ENCODE measurements around the gene MAP2K2. TPM values are rescaled to one million over a fixed set of nuclear protein-coding genes. Genes with fewer than 3 reads are reported as not detected.

MAP2K2 gene
- total RNA-seq, 1 donor from 2014 or later, result 135 TPM

GRCh38 chr19:4062419-4063368 is 61.2 kb downstream of the MAP2K2 start:
- intact Hi-C loops (cut with micrococcal nuclease), result loop anchor here (10.0 kb wide), 1 partner anchor 488 kb away; the partner anchor contains the start of gene HMG20B

DNA sequence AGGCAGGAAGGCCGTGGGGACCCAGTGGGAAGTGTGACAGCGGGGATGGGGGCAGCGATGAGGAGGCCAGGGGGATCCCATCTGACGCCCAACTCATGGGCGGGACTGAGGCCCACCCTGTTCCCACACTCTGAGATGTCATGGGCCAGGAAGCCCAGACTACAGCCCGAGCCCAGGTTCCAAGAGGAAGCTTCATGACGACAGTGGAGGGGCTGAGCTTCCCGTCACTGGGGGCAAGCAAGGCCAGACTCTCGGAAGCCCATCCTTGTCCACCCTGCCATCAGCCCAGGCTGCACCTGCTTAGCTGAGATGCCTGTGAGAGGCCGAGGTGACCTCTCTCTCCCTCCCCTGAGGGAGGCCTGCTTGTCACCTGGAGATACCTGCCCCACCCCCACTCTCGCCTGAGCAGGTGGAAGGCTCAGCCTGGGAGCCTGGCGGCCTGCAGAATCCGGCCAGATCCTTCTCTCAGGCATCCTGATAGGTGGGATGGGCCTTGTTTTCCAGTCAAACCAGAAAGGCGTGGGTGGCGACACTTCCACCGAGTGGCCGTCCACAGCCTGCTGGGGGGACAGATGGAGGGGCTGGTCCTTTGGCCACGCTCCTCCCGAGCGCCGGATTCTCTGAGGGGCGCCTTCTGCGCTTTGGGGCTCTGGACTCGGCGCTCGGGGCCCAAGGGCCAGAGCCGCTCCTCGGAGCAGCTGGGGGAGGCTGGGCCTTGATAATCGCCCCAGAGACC is 62.1 kb downstream of the MAP2K2 start:
- intact Hi-C loops (cut with micrococcal nuclease), result loop anchor here (10.0 kb wide), 1 partner anchor 487 kb away; the partner anchor contains the start of gene HMG20B

DNA sequence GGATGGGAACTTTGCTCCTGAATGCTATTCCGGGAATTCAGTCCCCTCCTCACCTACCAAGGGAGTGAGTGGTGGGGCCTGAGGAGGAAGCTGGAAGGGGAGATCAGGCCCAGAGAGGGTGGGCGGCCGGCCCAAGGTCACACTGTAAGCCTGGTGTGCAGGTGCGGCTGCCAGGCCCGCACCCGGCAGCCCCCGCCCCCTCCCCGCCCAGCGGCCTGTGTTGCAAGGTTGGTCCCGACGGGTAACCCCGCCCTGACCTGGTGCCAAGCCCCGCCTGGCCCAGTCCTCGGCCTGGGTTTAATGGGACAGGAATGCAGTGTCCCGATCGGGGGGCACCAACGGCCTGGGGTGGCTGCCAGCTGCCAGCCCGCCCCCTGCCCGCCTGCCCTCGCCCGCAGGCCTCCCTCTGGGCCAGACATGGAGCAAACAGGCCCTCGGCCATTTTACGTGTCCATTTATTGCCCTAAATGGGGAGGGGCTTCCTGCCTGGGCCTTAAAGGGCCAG is 62.7 kb downstream of the MAP2K2 start:
- intact Hi-C loops (cut with micrococcal nuclease), result loop anchor here (10.0 kb wide), 1 partner anchor 486 kb away; the partner anchor contains the start of gene HMG20B

GRCh38 chr19:4060621-4061177 is 63.2 kb downstream of the MAP2K2 start:
- intact Hi-C loops (cut with micrococcal nuclease), result loop anchor here (10.0 kb wide), 1 partner anchor 486 kb away; the partner anchor contains the start of gene HMG20B

DNA sequence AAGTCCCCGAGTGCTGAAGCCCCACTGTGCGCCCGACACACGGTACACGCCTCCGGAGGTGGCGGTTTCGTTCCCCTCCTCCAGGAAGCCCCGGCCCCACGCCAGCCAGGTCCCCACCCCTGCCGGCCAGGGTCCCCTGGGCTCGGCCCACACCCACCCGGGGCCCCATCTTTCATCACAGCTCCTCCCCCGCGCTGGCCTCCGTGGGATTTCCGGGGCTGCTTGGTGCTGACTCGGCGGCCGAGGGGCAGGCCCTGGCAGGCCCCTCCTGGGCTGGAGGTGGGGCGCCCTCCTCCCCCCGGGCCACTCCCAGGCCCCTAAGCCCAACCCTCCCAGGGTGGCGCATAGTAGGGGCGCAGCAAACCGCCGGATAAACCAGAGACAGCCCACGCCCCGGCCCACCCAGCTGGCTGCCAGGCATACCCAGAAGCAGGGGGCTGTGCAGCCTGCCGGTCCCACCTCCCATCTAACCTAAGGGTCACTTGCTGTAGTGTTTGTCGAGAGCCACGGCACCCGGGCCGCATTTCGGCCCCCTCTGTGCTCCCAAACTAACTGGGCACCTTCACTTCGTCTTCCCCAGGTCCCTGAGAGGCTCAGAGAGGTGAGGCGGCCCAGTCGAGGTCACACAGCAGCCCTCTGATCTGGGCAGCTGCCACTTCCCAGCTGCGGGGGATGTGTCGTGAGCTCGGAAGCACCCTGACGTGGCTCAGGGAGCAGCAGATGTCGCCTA is 63.9 kb downstream of the MAP2K2 start:
- intact Hi-C loops (cut with micrococcal nuclease), result loop anchor here (10.0 kb wide), 1 partner anchor 485 kb away; the partner anchor contains the start of gene HMG20B

- intact Hi-C loops (cut with micrococcal nuclease), result no loop called here
These were observed 64.5 kb downstream of the MAP2K2 start for GRCh38 chr19:4059453-4059871.

- intact Hi-C loops (cut with micrococcal nuclease), result no loop called here
These were observed 65.0 kb downstream of the MAP2K2 start for GRCh38 chr19:4058693-4059452.

DNA sequence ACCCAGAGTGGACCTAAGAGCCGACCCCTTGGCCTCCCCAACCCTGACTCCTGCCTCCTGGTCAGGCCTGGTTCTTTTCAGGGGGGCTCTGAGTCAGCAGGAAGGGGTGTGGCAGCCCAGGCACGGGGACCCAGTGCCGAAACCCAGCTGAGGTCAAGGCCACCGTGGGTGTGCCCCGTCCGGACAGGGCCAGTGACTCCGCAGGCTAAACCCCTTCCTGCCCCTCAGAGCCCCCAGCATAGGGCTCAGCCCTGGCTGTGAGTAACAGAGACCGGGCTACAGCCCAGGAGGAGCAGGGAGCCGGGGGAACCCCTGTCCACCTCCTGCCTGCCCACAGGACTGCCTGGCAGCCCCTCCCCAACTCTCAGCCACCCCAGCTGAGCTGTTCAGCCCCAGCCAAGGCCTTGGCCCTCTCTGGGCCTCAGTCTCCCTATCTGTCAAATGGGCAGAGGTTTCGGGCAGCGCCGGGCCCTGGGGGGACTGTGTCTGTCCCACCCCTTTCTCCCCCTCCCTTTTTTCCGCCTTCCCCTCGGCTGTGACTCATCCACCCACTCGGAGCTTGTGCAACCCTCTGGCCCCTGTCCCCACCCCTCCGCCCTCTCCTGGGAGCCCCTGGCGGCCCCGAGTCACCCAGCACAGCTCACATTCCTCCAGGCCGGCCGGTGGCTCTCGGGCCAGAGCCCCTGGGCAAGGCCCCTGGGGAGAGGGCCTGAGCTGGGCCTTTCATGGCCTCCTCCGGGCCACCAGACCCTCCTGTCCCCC is 65.8 kb downstream of the MAP2K2 start:
- intact Hi-C loops (cut with micrococcal nuclease), result no loop called here

DNA sequence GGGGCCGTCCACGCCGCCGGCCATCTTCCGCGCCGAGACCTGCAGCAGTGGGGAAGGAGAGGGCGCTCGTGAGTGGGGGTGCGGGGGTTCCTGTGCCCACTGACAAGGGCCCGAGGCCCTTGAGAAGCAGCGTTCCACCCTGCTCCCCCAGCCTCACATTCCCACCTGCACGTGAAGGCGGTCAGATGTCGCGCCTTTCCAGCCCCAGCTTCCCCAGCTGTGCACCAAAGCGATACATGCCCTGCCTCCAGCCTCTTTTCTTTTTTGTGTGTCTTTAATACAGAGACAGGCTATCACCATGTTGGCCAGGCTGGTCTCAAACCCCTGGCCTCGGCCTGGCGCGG is 68.7 kb downstream of the MAP2K2 start:
- intact Hi-C loops (cut with micrococcal nuclease), result no loop called here

DNA sequence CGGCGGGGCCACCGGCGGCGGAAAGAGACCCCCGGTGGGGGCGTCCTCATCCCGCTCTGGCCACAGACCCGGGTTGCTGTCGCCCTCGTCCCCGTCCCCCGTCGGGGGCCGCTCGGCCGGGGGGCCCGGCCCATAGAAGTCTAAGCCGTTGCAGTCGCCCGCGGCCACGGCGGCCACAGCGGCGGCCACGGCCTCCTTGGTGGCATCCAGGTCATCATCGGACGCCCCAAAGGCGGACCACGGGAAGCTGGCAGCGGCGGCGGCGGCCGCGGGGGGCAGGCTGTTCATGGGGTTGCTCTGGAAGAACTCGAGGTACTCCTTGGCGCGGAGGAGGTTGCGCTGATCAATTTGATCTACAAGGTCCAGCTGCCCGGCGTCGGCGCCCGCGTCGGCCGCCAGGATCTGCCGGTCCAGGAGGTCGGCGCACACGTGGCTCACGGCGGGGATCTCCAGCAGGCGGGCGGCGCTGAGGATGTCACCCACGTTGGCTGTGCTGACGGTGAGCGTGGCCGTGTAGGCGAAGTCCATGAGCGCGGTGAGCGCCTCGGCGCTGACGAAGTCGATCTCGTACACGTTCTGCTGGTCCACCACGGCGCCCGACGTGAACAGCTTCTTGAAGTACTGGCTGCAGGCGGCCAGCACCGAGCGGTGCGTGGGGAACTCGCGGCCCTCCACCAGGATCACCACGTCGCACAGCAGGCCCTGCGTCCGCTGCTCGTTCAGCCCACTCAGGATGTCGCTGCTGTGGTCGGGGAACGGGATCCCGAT is 69.3 kb downstream of the MAP2K2 start:
- intact Hi-C loops (cut with micrococcal nuclease), result no loop called here

DNA sequence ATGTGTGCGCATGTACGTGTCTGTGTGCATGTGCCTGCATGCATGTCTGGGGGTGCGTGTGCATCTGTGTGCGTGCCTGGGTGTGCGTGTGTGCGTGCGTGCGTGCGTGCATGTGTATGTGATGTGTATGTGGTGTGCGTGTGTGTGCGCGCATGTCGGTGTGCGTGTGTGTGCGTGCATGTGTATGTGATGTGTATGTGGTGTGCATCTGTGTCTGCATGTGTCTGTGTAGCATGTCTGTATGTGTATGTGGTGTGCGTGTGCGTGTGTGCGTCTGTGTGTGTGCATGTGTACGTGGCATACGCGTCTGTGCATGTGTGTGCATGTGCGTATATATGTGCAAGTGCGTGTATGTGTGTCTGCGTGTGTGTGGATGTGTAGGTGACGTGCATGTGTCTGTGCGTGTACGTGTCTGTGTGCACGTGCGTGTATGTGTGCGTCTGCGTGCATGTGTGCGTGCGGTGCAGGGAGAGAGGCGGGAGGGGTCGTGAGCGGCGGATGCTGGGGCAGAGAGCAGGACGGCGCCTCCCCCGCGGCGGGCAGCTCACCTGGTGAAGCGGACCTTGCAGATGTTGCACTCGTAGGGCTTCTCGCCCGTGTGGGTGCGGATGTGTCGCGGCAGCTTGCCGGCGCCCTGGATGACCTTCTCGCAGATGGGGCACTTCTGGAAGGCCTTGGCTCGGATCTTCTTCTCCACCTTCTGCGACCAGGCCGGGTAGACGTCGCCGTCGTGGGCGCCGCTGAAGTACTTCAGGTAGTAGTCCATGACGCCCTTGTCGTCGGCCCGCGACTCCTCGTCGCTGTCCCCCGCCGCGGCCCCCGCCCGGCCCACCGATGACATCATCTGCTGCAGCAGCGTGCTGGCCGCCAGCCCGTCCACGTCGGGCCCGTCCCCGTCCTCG is 70.2 kb downstream of the MAP2K2 start:
- intact Hi-C loops (cut with micrococcal nuclease), result no loop called here

- intact Hi-C loops (cut with micrococcal nuclease), result no loop called here
These were observed 70.9 kb downstream of the MAP2K2 start for GRCh38 chr19:4052993-4053422.

DNA sequence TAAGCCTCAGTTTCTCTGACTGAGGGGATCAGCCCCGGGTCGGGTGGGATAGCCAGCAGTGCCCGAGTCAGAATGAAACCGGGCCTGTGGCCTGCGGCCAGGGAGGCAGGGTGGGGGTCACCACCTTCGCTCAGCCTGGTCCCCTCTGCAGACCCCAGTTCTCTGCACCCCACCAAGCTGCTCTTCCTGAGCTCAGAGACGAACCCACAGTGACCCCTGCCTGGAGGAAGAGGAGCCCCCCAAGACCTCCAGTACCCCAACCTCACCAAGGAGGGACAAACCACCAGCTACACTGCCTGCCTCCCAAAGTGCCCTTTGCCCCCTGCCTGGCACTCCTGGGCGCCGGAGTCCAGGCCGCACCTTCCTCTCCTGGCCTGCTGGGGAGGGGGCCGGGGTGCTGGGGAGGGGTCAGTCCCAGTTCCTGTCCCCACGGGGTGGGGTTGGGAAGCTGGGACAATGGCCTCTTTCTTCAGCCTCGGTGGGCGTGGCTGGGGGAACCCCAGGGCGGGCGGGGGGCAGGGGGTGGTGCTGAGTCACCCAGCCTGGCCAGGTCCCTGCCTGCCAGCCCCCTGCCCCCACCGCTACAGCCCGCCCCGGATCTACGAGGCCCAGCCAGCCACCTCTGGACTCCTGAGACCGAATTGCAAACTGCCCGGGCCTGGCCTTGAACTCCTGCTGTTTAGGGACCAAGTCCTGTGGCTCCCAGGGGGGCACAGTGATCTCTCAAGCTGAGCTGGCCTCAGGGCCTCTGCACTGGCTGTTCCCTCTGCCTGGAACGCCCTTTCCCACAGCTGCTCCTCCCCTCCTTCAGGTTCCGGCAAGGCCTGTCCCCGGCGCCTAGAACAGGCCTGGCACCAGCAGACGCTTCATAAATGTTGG is 71.6 kb downstream of the MAP2K2 start:
- intact Hi-C loops (cut with micrococcal nuclease), result no loop called here

GRCh38 chr19:4051175-4052101 is 72.5 kb downstream of the MAP2K2 start:
- intact Hi-C loops (cut with micrococcal nuclease), result no loop called here

- intact Hi-C loops (cut with micrococcal nuclease), result no loop called here
These were observed 74.5 kb downstream of the MAP2K2 start for GRCh38 chr19:4049432-4049831.
